ENCODE measurements around the gene TGFBR1.

The TGFBR1 gene

GRCh38 chr9:99154356-99154755 is 49.4 kb downstream of the TGFBR1 start:
- no peak overlapping the region for H3K27ac ChIP-seq (ENCODE audit: low read depth, low read length)
- H3K4me1 ChIP-seq (ENCODE audit: control insufficient read depth, insufficient read depth, low read length), result peaks cover 8% of the 10 kb centered on the region; the same call in 1 of the 2 replicates
- peaks cover 2% of the 10 kb centered on the region; the same call in 1 of the 2 replicates for H3K36me3 ChIP-seq (ENCODE audit: control insufficient read depth, insufficient read depth, low read length)
- no peaks in the 10 kb centered on the region for H3K9me3 ChIP-seq (ENCODE audit: control insufficient read depth, insufficient read depth, low read depth, low read length)
- no peak overlapping the region for H3K4me3 ChIP-seq (ENCODE audit: low read depth, low read length)
- H3K9ac ChIP-seq (ENCODE audit: low read length), result no peak overlapping the region
- H3K27me3 ChIP-seq (ENCODE audit: control insufficient read depth, insufficient read depth, low read length), result no peaks in the 10 kb centered on the region

- Histone ChIP-seq H3K9me3 (ENCODE audit: control insufficient read depth, insufficient read depth, low read depth, low read length) (no peaks in the 10 kb centered on the region), H3K4me1 (ENCODE audit: control insufficient read depth, insufficient read depth, low read length) (peaks cover 16% of the 10 kb centered on the region), H3K9ac (ENCODE audit: low read length) (no peak overlapping the region), H3K36me3 (ENCODE audit: control insufficient read depth, insufficient read depth, low read length) (no peaks in the 10 kb centered on the region), H3K27ac (ENCODE audit: low read depth, low read length) (no peak overlapping the region), H3K4me3 (ENCODE audit: low read depth, low read length) (no peak overlapping the region), H3K27me3 (ENCODE audit: control insufficient read depth, insufficient read depth, low read length) (no peaks in the 10 kb centered on the region)
These were observed 50.8 kb downstream of the TGFBR1 start for GRCh38 chr9:99155736-99156135.

- Histone ChIP-seq H3K9ac (ENCODE audit: low read length) (no peak overlapping the region), H3K4me3 (ENCODE audit: low read depth, low read length) (no peak overlapping the region), H3K27me3 (ENCODE audit: control insufficient read depth, insufficient read depth, low read length) (no peaks in the 10 kb centered on the region), H3K36me3 (ENCODE audit: control insufficient read depth, insufficient read depth, low read length) (no peaks in the 10 kb centered on the region), H3K9me3 (ENCODE audit: control insufficient read depth, insufficient read depth, low read depth, low read length) (no peaks in the 10 kb centered on the region), H3K27ac (ENCODE audit: low read depth, low read length) (no peak overlapping the region), H3K4me1 (ENCODE audit: control insufficient read depth, insufficient read depth, low read length) (peaks cover 16% of the 10 kb centered on the region)
These were observed 53.7 kb downstream of the TGFBR1 start for GRCh38 chr9:99158629-99159028.

GRCh38 chr9:99160173-99160572 is 55.3 kb downstream of the TGFBR1 start:
- H3K27me3 ChIP-seq (ENCODE audit: control insufficient read depth, insufficient read depth, low read length), result no peaks in the 10 kb centered on the region
- no peak overlapping the region for H3K4me3 ChIP-seq (ENCODE audit: low read depth, low read length)
- H3K27ac ChIP-seq (ENCODE audit: low read depth, low read length), result no peak overlapping the region
- H3K36me3 ChIP-seq (ENCODE audit: control insufficient read depth, insufficient read depth, low read length), result no peaks in the 10 kb centered on the region
- no peak overlapping the region for H3K9ac ChIP-seq (ENCODE audit: low read length)
- no peaks in the 10 kb centered on the region for H3K9me3 ChIP-seq (ENCODE audit: control insufficient read depth, insufficient read depth, low read depth, low read length)
- peaks cover 16% of the 10 kb centered on the region for H3K4me1 ChIP-seq (ENCODE audit: control insufficient read depth, insufficient read depth, low read length)

- no peak overlapping the region for H3K9ac ChIP-seq (ENCODE audit: low read length)
- H3K9me3 ChIP-seq (ENCODE audit: control insufficient read depth, insufficient read depth, low read depth, low read length), result no peaks in the 10 kb centered on the region
- H3K36me3 ChIP-seq (ENCODE audit: control insufficient read depth, insufficient read depth, low read length), result no peaks in the 10 kb centered on the region
- no peaks in the 10 kb centered on the region for H3K27me3 ChIP-seq (ENCODE audit: control insufficient read depth, insufficient read depth, low read length)
- no peak overlapping the region for H3K27ac ChIP-seq (ENCODE audit: low read depth, low read length)
- peaks cover 16% of the 10 kb centered on the region for H3K4me1 ChIP-seq (ENCODE audit: control insufficient read depth, insufficient read depth, low read length)
- no peak overlapping the region for H3K4me3 ChIP-seq (ENCODE audit: low read depth, low read length)
These were observed 57.9 kb downstream of the TGFBR1 start for GRCh38 chr9:99162759-99163364.

- H3K9ac ChIP-seq (ENCODE audit: low read length), result no peak overlapping the region
- peaks cover 24% of the 10 kb centered on the region for H3K4me1 ChIP-seq (ENCODE audit: control insufficient read depth, insufficient read depth, low read length)
- H3K4me3 ChIP-seq (ENCODE audit: low read depth, low read length), result no peak overlapping the region
These were observed 61.2 kb downstream of the TGFBR1 start for GRCh38 chr9:99166149-99166548.

GRCh38 chr9:99167119-99167518 is 62.2 kb downstream of the TGFBR1 start:
- Histone ChIP-seq H3K27me3 (ENCODE audit: control insufficient read depth, insufficient read depth, low read length) (peaks cover 6% of the 10 kb centered on the region; the same call in 1 of the 2 replicates), H3K36me3 (ENCODE audit: control insufficient read depth, insufficient read depth, low read length) (no peaks in the 10 kb centered on the region), H3K9ac (ENCODE audit: low read length) (no peak overlapping the region), H3K27ac (ENCODE audit: low read depth, low read length) (no peak overlapping the region), H3K4me1 (ENCODE audit: control insufficient read depth, insufficient read depth, low read length) (peaks cover 26% of the 10 kb centered on the region), H3K9me3 (ENCODE audit: control insufficient read depth, insufficient read depth, low read depth, low read length) (no peaks in the 10 kb centered on the region), H3K4me3 (ENCODE audit: low read depth, low read length) (no peak overlapping the region)

More at GRCh38 chr9:99166149-99166548, 61.2 kb downstream of the TGFBR1 start:
- Histone ChIP-seq H3K36me3 (ENCODE audit: control insufficient read depth, insufficient read depth, low read length) (no peaks in the 10 kb centered on the region), H3K27ac (ENCODE audit: low read depth, low read length) (no peak overlapping the region), H3K9me3 (ENCODE audit: control insufficient read depth, insufficient read depth, low read depth, low read length) (no peaks in the 10 kb centered on the region), H3K27me3 (ENCODE audit: control insufficient read depth, insufficient read depth, low read length) (peaks cover 2% of the 10 kb centered on the region; the same call in 1 of the 2 replicates)

- H3K27me3 ChIP-seq (ENCODE audit: control insufficient read depth, insufficient read depth, low read length), result peaks cover 6% of the 10 kb centered on the region; the same call in 1 of the 2 replicates
- no peak overlapping the region for H3K9ac ChIP-seq (ENCODE audit: low read length)
- no peaks in the 10 kb centered on the region for H3K9me3 ChIP-seq (ENCODE audit: control insufficient read depth, insufficient read depth, low read depth, low read length)
- H3K4me3 ChIP-seq (ENCODE audit: low read depth, low read length), result no peak overlapping the region
- H3K27ac ChIP-seq (ENCODE audit: low read depth, low read length), result no peak overlapping the region
- H3K4me1 ChIP-seq (ENCODE audit: control insufficient read depth, insufficient read depth, low read length), result peaks cover 30% of the 10 kb centered on the region
- no peaks in the 10 kb centered on the region for H3K36me3 ChIP-seq (ENCODE audit: control insufficient read depth, insufficient read depth, low read length)
These were observed 62.8 kb downstream of the TGFBR1 start for GRCh38 chr9:99167694-99168093.

GRCh38 chr9:99169086-99169485 is 64.2 kb downstream of the TGFBR1 start:
- H3K36me3 ChIP-seq (ENCODE audit: control insufficient read depth, insufficient read depth, low read length), result no peaks in the 10 kb centered on the region
- no peaks in the 10 kb centered on the region for H3K9me3 ChIP-seq (ENCODE audit: control insufficient read depth, insufficient read depth, low read depth, low read length)
- peaks cover 33% of the 10 kb centered on the region for H3K4me1 ChIP-seq (ENCODE audit: control insufficient read depth, insufficient read depth, low read length)
- H3K9ac ChIP-seq (ENCODE audit: low read length), result no peak overlapping the region
- H3K4me3 ChIP-seq (ENCODE audit: low read depth, low read length), result no peak overlapping the region
- H3K27ac ChIP-seq (ENCODE audit: low read depth, low read length), result no peak overlapping the region
- peaks cover 6% of the 10 kb centered on the region; the same call in 1 of the 2 replicates for H3K27me3 ChIP-seq (ENCODE audit: control insufficient read depth, insufficient read depth, low read length)

GRCh38 chr9:99169982-99170761 is 65.3 kb downstream of the TGFBR1 start:
- H3K27ac ChIP-seq (ENCODE audit: low read depth, low read length), result no peak overlapping the region

More at GRCh38 chr9:99169982-99170761, 65.3 kb downstream of the TGFBR1 start:
- peaks cover 33% of the 10 kb centered on the region for H3K4me1 ChIP-seq (ENCODE audit: control insufficient read depth, insufficient read depth, low read length)
- H3K36me3 ChIP-seq (ENCODE audit: control insufficient read depth, insufficient read depth, low read length), result no peaks in the 10 kb centered on the region
- peak overlapping the region; percentile 19; the same call in 1 of the 2 replicates for H3K4me3 ChIP-seq (ENCODE audit: low read depth, low read length)
- peaks cover 6% of the 10 kb centered on the region; the same call in 1 of the 2 replicates for H3K27me3 ChIP-seq (ENCODE audit: control insufficient read depth, insufficient read depth, low read length)
- no peaks in the 10 kb centered on the region for H3K9me3 ChIP-seq (ENCODE audit: control insufficient read depth, insufficient read depth, low read depth, low read length)
- no peak overlapping the region for H3K9ac ChIP-seq (ENCODE audit: low read length)

All from HUES6 (cell line).